Osteocyte (in vitro differentiated cells): ENCODE results near the gene ACSS2. TPM values are rescaled to one million over a fixed set of nuclear protein-coding genes. Genes with fewer than 3 reads are reported as not detected.

Experiments
- DNase-seq: peaks from one replicate; pipeline ENCODE4 v3.0.0; 2021; ENCODE audit warnings: mixed read lengths; ENCODE audit not compliant: unreplicated experiment; ENCODE audit errors: extremely low spot score
- H3K27ac Mint-ChIP-seq: one replicate; pipeline ENCODE4 v1.8.0; 2021; ENCODE audit warnings: mild to moderate bottlenecking, mixed read lengths; ENCODE audit not compliant: unreplicated experiment
- H3K27me3 Mint-ChIP-seq: one replicate; pipeline ENCODE4 v1.8.0; 2021; ENCODE audit warnings: mixed read lengths; ENCODE audit not compliant: unreplicated experiment
- H3K36me3 Mint-ChIP-seq: one replicate; pipeline ENCODE4 v1.8.0; 2021; ENCODE audit warnings: mixed read lengths; ENCODE audit not compliant: unreplicated experiment
- H3K4me1 Mint-ChIP-seq: one replicate; pipeline ENCODE4 v1.8.0; 2021; ENCODE audit warnings: mixed read lengths; ENCODE audit not compliant: unreplicated experiment
- H3K4me3 Mint-ChIP-seq: one replicate; pipeline ENCODE4 v1.8.0; 2021; ENCODE audit warnings: mild to moderate bottlenecking, moderate library complexity, mixed read lengths; ENCODE audit not compliant: unreplicated experiment
- H3K9me3 Mint-ChIP-seq: one replicate; pipeline ENCODE4 v1.8.0; 2021; ENCODE audit warnings: mixed read lengths; ENCODE audit not compliant: unreplicated experiment
- CTCF ChIP-seq: fragments of 200-600 bp; sonication (generic); IDR thresholded peaks from 2 replicates; pipeline ENCODE4 v1.5.0; 2021; ENCODE audit warnings: antibody characterized with exemption, mild to moderate bottlenecking, moderate library complexity
- total RNA-seq: library from RNA; stranded (reverse); gene quantifications from 2 replicates; pipeline ENCODE4 v1.2.1, GENCODE V29; 2021

ACSS2 gene
- total RNA-seq, 1 donor from 2014 or later: 31.1 TPM

- DNase-seq: no peak
- no peak overlapping the region for H3K4me3 Mint-ChIP-seq
- H3K36me3 Mint-ChIP-seq: peaks cover 30% of the 10 kb centered on the region
- TF ChIP-seq CTCF: no peak
- H3K27me3 Mint-ChIP-seq: no peaks in the 10 kb centered on the region
- H3K9me3 Mint-ChIP-seq: no peaks in the 10 kb centered on the region
- H3K4me1 Mint-ChIP-seq: no peaks in the 10 kb centered on the region
- no peak overlapping the region for H3K27ac Mint-ChIP-seq
Observed at GRCh38 chr20:34942301-34942700, 65.9 kb downstream of the ACSS2 start.

- Mint-ChIP-seq H3K9me3 (no peaks in the 10 kb centered on the region), H3K36me3 (peaks cover 23% of the 10 kb centered on the region)
- no peak for DNase-seq
Observed at GRCh38 chr20:34943808-34944567, 67.6 kb downstream of the ACSS2 start.

GRCh38 chr20:34945315-34946077 is 69.1 kb downstream of the ACSS2 start:
- H3K27ac Mint-ChIP-seq: no peak overlapping the region
- peaks cover 19% of the 10 kb centered on the region for H3K36me3 Mint-ChIP-seq
- no peaks in the 10 kb centered on the region for H3K4me1 Mint-ChIP-seq
- H3K9me3 Mint-ChIP-seq: no peaks in the 10 kb centered on the region
- H3K4me3 Mint-ChIP-seq: no peak overlapping the region
- no peaks in the 10 kb centered on the region for H3K27me3 Mint-ChIP-seq
- no peak for TF ChIP-seq CTCF
- no peak for DNase-seq

More at GRCh38 chr20:34943808-34944567, 67.6 kb downstream of the ACSS2 start:
- Mint-ChIP-seq H3K4me3 (no peak overlapping the region), H3K27me3 (no peaks in the 10 kb centered on the region), H3K4me1 (no peaks in the 10 kb centered on the region), H3K27ac (no peak overlapping the region)
- no peak for TF ChIP-seq CTCF

GRCh38 chr20:34946661-34947060 is 70.2 kb downstream of the ACSS2 start:
- no peak overlapping the region for H3K4me3 Mint-ChIP-seq
- no peaks in the 10 kb centered on the region for H3K27me3 Mint-ChIP-seq
- no peaks in the 10 kb centered on the region for H3K9me3 Mint-ChIP-seq
- TF ChIP-seq CTCF: no peak
- H3K36me3 Mint-ChIP-seq: peaks cover 19% of the 10 kb centered on the region
- no peak overlapping the region for H3K27ac Mint-ChIP-seq
- peaks cover 3% of the 10 kb centered on the region for H3K4me1 Mint-ChIP-seq
- no peak for DNase-seq

GRCh38 chr20:34947336-34947735 is 70.9 kb downstream of the ACSS2 start:
- no peak for DNase-seq
- H3K4me1 Mint-ChIP-seq: peaks cover 4% of the 10 kb centered on the region
- TF ChIP-seq CTCF: no peak
- H3K4me3 Mint-ChIP-seq: no peak overlapping the region
- H3K27me3 Mint-ChIP-seq: no peaks in the 10 kb centered on the region
- no peaks in the 10 kb centered on the region for H3K9me3 Mint-ChIP-seq
- H3K27ac Mint-ChIP-seq: no peak overlapping the region
- peaks cover 19% of the 10 kb centered on the region for H3K36me3 Mint-ChIP-seq
